Measurements from ENCODE around the gene TBC1D8.

The TBC1D8 gene

DNA sequence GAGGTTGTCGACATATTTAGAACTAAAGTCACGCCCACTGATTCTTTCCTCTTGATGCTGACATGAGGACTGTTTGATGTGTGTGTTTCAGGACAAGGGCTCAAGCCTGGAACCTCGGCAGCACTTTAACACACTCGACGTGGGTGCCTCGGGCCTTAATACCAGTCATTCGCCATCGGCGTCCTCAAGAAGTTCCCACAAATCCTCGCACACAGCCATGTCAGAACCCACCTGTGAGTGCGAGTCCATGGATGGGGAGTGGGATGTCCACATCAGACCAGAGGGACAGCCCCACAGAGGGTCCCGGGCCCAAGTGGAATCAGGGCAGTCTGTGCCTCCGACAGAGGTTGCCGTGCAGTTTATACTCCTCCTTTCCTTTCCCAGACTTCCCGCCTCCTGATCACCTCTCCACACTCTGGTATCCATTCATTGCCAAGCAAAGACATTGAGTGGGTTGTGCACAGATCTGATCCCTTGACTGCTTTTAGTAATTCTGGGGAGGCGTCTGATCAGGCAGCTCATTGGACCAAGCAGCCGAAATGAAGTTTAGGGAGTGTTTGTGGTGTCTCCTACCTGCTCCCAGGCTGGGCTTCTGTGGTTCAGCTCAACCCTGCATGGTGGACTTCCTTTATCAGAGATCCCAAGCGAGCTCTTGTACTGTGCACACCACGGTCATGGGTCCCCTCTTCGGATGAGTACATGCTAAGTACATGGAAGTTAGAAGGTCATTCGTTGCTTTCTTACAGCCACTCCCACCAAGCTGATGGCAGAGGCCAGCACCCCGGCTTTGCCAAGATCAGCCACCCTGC is 176.3 kb downstream of the TBC1D8 start:
- DNase-seq, result no peak

DNA sequence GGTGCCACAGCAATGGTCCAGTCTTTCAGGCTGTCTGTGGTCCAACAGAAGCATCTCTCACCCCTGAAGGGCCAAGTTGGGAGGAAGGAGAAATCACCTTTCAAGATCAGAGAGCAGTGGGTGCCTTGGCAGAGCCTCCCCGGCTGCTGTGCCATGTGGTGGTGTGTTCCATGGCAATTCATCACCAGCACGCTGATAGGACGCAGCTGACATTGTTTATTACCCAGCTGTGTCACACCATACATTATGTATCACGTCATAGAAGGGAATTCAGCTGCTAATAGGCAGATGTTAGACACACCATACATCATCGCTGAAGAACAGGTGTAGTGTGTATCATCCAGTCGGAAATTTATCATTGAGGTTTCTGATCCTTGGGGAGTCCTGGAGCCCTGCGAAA is 178.7 kb downstream of the TBC1D8 start:
- DNase-seq, result no peak

DNA sequence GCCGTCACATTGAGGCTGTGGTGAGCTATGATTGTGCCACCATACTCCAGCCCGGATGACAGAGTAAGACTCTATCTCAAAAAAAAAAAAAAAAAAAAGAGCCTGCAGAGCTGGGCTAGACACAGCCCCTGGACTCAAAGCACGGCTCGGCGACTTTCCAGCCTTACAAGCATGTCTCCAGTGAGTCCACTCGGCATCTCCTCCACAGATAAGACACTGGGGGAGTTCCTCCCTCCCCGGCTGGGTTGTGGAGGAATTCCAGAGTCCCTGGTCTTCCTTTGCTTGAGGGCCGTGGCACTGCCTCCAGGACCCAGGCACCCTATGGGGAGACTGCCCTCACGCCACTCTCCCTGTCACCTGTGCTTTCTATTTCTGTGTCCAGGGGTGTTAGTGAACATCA is 180.0 kb downstream of the TBC1D8 start:
- no peak for DNase-seq

DNA sequence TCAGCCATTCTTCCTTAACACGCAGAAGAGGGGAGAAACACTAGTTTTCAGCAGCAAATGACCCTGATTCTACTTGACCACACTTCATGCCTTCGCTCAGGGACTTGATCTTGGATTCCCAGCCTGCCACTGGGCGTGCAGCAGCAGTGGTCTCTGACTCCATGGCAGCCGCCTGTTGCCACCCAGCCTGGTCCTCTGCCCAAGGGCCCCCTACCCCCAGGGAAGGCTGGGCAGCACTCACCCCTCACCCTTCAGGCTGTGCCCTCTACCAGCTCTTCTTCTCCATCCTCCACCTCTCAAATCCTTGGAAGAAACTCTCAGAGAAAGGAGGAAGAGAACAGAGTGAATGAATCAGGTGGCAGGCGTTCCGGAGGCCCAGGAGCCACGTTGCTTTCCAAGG is 181.2 kb downstream of the TBC1D8 start:
- DNase-seq, result no peak

DNA sequence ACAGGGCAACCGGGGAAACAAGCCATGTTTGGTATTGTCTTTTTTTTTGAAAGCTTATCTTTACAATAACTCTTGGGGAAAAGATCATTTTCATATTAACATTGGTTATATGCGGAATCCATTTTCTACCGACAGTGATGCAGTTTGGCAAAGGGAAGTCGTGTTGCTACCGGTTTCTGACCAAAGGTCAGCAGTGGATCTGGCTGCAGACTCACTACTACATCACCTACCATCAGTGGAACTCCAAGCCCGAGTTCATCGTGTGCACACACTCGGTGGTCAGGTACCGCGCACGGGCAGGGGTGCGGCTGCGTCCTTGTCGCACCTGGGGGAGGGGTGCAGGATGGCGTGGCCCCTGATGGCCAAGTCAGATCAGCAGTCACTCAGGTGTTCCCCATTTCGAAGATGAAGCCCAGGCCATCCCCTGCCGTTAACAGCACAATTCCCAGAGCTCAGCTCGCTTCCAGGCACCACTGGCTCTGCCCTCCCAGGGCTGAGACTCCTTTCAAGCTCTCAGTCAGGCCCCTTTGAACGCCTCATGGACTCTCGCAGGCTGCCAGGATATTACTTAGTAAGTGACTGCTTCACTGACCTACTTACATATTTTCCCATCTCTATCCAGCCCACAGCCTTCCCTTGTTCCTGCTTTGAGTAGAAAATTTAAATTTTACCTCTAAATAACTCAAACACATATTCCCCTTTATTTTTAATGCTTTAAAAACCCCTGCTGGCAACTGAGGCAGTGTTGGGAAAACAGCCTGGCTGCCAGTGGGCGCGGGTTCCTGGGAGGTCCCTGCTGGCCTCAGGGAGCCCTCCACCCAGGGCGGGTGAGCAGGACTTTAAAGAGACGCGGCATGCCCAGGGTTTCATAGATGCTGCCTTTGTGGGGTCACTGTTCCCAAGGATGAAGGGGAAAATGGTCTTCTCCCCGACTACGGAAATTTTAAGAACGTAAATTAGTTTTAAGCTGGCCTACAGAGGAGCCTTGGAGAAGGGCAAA is 182.7 kb downstream of the TBC1D8 start:
- no peak for DNase-seq

DNA sequence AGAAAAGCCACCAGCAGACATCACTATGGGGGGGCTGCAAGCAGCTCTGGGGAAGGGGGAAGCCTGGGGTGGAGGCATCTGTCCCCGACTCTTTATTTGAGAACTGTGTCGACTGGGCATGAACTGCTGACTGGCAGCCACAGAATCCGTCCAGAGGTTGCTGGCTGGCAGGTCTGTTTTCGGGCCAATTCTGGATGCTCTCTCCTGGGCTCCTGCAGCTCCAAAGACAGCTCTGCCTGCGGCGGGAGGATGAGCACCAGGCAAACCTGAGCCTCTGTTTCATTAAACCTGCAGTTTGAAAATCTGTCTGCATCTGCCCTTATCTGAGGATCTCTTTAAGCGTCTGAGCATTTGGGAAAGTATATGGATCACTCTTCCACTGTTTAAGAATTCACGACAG is 183.5 kb downstream of the TBC1D8 start:
- DNase-seq, result no peak

DNA sequence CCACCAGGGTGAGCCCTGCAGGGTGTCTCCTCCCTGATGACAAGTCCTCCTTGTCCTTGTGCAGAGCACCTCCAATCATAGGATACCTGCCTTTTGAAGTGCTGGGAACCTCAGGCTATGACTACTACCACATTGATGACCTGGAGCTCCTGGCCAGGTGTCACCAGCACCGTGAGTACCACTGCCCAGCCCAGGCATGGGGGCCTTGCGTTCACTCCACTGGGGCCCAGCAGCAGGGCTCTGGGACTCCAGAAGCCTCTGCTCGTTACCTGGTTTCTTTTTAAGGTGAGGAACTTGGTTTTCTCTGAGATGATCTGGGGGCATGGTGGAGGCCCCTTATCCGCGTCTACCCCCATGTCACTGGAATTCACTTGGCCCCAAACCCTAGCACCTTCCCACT is 185.6 kb downstream of the TBC1D8 start:
- DNase-seq, result no peak

DNA sequence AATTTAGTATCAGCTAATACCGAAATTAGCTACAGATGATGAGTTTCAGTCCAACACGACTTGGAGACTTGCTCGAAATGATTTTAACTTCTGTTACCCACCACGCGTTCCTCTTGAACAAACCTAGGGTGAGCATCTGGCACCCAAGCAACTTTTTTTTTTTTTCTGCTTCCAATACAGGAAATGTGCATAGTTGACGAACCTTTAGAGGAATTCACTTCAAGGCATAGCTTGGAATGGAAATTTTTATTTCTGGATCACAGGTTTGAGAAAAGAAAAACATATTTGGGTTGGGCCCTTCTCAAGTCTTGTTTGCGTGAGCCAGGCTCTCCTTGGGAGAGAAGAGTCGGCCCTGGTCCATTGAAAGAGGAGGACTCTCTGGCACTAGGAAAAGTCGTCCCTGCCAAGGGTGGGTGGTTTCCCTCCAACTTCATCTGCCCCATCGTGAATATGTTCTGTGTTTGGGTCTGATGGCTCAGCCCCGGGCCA is 186.5 kb downstream of the TBC1D8 start:
- no peak for DNase-seq

DNA sequence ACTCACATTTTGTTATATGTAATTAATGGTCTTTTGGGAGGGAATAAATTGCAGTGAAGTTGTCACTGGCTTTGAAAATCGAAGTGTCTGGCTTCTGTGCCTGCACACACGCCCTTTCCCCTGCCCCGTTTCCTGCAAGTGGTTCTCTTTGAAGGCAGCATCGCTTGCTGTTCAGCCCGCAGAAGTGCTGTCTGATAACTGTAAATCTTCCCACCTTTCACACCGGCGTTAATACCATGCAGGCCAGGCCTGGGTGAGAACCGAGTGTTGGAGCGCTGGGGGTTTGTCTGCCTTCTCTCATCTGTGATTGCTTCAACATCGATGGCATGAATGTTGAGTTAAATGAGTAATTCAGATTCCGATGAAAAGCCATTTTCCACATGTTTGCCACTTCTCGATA is 187.0 kb downstream of the TBC1D8 start:
- no peak for DNase-seq

DNA sequence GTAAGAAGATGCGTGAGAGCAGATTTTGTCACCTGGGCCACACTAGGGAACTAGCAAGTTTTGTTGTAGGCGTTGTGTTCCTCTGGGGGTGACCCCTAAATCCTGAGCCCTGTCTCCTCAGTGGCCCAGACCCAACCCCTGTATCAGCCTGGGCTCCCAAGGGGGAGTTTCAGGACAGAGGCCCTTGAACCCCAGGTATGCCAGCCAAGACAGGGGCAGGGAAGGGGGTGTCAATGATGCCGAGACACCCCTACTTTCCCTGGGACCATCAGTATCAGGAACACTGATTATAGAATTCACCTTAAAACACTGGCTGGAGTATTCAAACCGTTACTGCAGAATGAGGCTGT is 188.2 kb downstream of the TBC1D8 start:
- DNase-seq, result no peak

DNA sequence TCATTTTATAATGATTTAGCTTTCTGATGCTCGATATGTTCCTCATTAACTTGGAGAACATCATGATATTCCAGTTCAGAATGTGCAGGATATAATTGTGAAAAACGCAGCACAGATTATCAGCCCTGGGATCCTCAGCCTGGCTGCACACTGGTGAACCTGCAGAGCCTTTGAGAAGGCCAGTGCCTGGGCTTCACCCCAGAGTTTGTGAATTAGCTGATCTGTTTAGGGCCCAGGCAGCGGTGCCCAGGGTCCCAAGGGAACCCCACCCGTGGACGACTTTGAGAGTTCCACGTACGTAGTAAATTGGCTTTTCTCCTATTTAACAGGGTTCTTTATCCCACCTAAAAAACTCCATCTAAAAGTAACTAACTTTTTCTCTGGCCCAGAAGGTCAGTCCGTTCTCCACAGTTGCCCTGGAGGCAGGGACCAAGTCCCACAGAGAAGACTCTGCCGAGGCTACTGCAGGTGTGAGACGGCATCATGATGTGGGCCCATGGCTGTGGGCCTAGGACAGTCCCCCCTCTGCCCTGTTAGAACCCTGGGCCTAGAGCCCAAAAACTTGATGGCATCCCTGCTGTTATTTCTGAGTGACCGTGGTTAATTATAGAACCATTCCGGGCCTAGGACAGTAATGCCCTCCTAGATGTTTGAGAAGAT is 188.7 kb downstream of the TBC1D8 start:
- DNase-seq, result no peak

DNA sequence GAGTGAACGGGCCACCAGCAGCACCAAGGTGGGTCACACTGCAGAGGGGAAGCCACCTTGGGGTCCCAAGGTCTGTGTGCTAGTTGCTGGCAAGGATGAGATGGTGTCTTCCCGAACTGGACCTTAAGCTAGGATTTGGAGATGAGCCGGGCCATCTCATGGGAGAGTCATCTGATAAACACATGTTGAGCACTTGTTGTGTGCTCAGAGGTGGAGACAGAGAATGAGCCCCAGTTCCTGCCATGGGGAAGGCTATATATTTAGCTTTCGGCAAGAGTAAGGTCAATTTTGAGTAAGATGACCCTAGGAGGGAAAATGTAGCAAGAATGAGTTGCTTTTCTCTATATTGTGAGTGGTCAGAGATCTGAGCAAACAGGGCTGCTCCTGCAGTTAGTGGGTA is 190.5 kb downstream of the TBC1D8 start:
- no peak for DNase-seq

DNA sequence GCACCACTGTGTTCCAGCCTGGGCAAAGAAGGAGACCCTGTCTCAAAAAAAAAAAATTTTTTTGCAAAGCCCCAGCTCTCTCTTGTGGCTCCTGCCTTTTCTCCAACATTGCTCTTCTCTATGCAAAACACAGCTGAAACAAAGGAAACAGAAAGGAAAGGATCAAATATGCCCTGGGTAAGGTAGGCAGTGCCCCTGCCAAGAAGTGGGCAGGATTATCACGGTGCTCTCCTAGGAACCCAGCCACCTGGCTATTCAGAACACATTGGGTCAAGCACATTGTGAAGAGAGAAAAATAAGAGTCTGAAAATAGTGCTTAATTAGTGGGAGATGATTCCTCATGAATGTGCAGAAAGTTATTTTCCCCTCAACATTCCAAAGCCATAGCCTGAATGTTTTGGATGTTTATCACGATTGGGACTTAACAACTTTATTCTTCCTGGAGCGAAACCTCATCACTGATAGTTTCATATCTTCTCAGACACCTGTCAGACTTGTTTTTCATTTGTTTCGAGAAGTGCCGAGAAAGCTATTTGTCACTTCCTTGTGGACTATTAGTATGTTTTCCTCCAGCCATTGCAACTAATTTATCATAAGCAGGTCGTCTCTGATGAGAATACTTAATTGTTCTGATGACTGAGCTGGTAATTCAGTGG is 191.8 kb downstream of the TBC1D8 start:
- DNase-seq, result no peak

DNA sequence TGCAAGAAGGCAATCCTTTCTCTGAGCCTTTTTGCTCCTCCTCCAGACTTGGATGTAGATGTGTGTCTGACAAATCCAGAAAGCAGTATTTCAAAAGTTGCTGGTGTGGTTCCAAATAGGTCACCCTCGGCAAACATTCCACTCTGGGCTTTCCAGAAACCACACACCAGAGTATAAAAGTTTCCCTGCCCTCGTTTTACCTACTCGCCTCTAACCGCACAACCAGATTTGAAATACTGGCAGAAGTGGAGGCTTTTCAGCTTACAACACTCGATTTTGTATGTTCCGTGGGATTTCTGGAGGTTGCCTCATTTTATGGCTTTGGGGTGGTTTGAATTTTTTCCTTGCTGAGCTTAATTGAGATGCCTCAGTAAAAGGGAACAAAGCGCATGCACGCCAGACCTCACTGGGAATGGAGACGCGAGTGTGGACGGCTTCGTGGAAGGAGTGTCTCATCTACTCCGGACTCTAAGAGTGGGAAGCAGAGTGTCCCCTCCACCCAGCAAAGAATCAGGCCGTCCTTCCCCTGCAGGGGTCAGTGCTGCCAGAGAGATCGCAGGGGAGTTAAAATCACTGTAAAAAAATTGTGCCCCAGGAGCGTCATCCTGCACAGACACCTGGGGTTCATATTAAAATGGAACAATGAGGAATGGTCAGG is 193.1 kb downstream of the TBC1D8 start:
- no peak for DNase-seq

Measured in SHP77 treated with DMSO at 0.1 percent for 48 hours (cell line).